WTC11 (cell line): Measurements from ENCODE around the gene SH3BGRL3.

ENCODE experiments used
- CTCF ChIP-seq: fragments of 200-600 bp; IDR thresholded peaks from 2 replicates; pipeline ENCODE4 v1.8.0; 2022; ENCODE audit warnings: antibody characterized with exemption
- TF ChIP-seq, protein P1 (sequence below): fragments of 250-450 bp; sonication (Bioruptor Pico); IDR thresholded peaks from 2 replicates; pipeline ENCODE4 v1.9.0; 2021; ENCODE audit warnings: mild to moderate bottlenecking, borderline replicate concordance

GRCh38 chr1:26274801-26275425, 5.0 kb upstream of the SH3BGRL3 start:
- TF ChIP-seq, protein P1, sequence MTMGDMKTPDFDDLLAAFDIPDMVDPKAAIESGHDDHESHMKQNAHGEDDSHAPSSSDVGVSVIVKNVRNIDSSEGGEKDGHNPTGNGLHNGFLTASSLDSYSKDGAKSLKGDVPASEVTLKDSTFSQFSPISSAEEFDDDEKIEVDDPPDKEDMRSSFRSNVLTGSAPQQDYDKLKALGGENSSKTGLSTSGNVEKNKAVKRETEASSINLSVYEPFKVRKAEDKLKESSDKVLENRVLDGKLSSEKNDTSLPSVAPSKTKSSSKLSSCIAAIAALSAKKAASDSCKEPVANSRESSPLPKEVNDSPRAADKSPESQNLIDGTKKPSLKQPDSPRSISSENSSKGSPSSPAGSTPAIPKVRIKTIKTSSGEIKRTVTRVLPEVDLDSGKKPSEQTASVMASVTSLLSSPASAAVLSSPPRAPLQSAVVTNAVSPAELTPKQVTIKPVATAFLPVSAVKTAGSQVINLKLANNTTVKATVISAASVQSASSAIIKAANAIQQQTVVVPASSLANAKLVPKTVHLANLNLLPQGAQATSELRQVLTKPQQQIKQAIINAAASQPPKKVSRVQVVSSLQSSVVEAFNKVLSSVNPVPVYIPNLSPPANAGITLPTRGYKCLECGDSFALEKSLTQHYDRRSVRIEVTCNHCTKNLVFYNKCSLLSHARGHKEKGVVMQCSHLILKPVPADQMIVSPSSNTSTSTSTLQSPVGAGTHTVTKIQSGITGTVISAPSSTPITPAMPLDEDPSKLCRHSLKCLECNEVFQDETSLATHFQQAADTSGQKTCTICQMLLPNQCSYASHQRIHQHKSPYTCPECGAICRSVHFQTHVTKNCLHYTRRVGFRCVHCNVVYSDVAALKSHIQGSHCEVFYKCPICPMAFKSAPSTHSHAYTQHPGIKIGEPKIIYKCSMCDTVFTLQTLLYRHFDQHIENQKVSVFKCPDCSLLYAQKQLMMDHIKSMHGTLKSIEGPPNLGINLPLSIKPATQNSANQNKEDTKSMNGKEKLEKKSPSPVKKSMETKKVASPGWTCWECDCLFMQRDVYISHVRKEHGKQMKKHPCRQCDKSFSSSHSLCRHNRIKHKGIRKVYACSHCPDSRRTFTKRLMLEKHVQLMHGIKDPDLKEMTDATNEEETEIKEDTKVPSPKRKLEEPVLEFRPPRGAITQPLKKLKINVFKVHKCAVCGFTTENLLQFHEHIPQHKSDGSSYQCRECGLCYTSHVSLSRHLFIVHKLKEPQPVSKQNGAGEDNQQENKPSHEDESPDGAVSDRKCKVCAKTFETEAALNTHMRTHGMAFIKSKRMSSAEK, result no peak
- no peak for TF ChIP-seq CTCF
